Kidney (tissue), 14 donors: ENCODE data around the gene SLC22A4. TPM values are rescaled to one million over a fixed set of nuclear protein-coding genes. Genes with fewer than 3 reads are reported as not detected.

Source experiments
- DNase-seq, 5 donors: peaks; one replicate each; pipeline ENCODE4 v3.0.0-alpha.2; 2013 to 2020
- FAIRE-seq: peaks from 2 replicates; lab custom pipeline; 2012; peaks lifted over from hg19 to GRCh38; lab: Jason Lieb, UNC
- H3K27ac ChIP-seq, 2 donors: one replicate each; pipeline ENCODE4 v1.7.0; 2013; ENCODE audit warnings: low read depth in 2 of 2, low read length in 2 of 2, inconsistent platforms in 1 of 2
- H3K27me3 ChIP-seq: one replicate; pipeline ENCODE4 v1.7.1; 2013; ENCODE audit warnings: low read length, inconsistent platforms; ENCODE audit not compliant: control insufficient read depth, insufficient read depth
- H3K36me3 ChIP-seq, 3 donors: one replicate each; pipeline versions ENCODE4 v1.7.0 to v1.7.1; 2013; ENCODE audit warnings: low read length in 3 of 3, control low read depth in 1 of 3, inconsistent platforms in 1 of 3; ENCODE audit not compliant: insufficient read depth in 3 of 3, control insufficient read depth in 2 of 3
- H3K4me1 ChIP-seq, 3 donors: one replicate each; pipeline versions ENCODE4 v1.7.0 to v1.7.1; 2013; ENCODE audit warnings: low read length in 3 of 3, inconsistent platforms in 1 of 3, low read depth in 1 of 3; ENCODE audit not compliant: control insufficient read depth in 2 of 3, insufficient read depth in 2 of 3
- H3K4me3 ChIP-seq, 3 donors: one replicate each; pipeline versions ENCODE4 v1.7.0 to v1.8.1; 2013; ENCODE audit warnings: low read length in 3 of 3, control low read depth in 1 of 3, inconsistent platforms in 1 of 3
- H3K9ac ChIP-seq, 3 donors: one replicate each; pipeline versions ENCODE4 v1.7.0 to v1.7.1; 2013; ENCODE audit warnings: low read length in 3 of 3, control low read depth in 1 of 3, inconsistent platforms in 1 of 3
- H3K9me3 ChIP-seq, 3 donors: one replicate each; pipeline versions ENCODE4 v1.7.0 to v1.7.1; 2013; ENCODE audit warnings: low read length in 3 of 3, control low read depth in 1 of 3, inconsistent platforms in 1 of 3; ENCODE audit not compliant: control insufficient read depth in 2 of 3, insufficient read depth in 1 of 3
- CTCF ChIP-seq: IDR thresholded peaks from 3 replicates; pipeline ENCODE4 v1.5.1; 2012; ENCODE audit warnings: mild to moderate bottlenecking, moderate library complexity, borderline replicate concordance; ENCODE audit not compliant: insufficient read depth; ENCODE audit errors: extremely low read depth
- intact Hi-C: fragments of 100-400 bp; cut with DNase I; formaldehyde crosslinking; loops from one replicate; pipeline ENCODE4 v1.11.1; 2022
- polyA plus RNA-seq: library from polyadenylated mRNA; stranded (reverse); fragments of 350-450 nt; fragmentation: Illumina TruSeq; extraction: RNeasy Lipid Tissue Mini Kit (QIAGEN cat#74804); gene quantifications from one replicate; pipeline ENCODE4 v1.2.3, GENCODE V29; 2014; ENCODE audit warnings: low read depth, low replicate concordance; ENCODE audit not compliant: insufficient read depth
- total RNA-seq: library from RNA; stranded (reverse); fragmentation: NEBNext Ultra II Directional; extraction: Animal tissue kit (Norgen Biotek cat#: 25700); gene quantifications from one replicate; pipeline ENCODE4 v1.2.1, GENCODE V29; 2021
- donor health status: control.
- donor health status: control.
- donor health status: control.
- donor health status: control.
- donor health status: control.
- donor health status: DM: yes; HTN: yes; CAD: no.
- donor health status: Normal renal cell carcinoma (clear cell type).

The SLC22A4 gene
- total and polyA plus RNA-seq, 2 donors from 2014 or later = 2.4 to 7.6 TPM

GRCh38 chr5:132259069-132259851 is 34.9 kb upstream of the SLC22A4 start:
- H3K9me3 ChIP-seq = no peaks in the 10 kb centered on the region
- DNase-seq (peak; percentile 73 to 93 (median 84)), FAIRE-seq (no peak)
- no peaks in the 10 kb centered on the region for H3K27me3 ChIP-seq
- H3K4me3 ChIP-seq = peak overlapping the region in 1 of 3 donors; percentile 38
- peak overlapping the region in 1 of 3 donors; percentile 29 for H3K9ac ChIP-seq
- peak overlapping the region; percentile 71 to 80 for H3K27ac ChIP-seq
- intact Hi-C loops = no loop called here
- no peak for TF ChIP-seq CTCF
- peaks cover 0 to 10% (median 3%) of the 10 kb centered on the region in 3 donors for H3K36me3 ChIP-seq
- peaks cover 0 to 33% (median 21%) of the 10 kb centered on the region in 3 donors for H3K4me1 ChIP-seq

DNA sequence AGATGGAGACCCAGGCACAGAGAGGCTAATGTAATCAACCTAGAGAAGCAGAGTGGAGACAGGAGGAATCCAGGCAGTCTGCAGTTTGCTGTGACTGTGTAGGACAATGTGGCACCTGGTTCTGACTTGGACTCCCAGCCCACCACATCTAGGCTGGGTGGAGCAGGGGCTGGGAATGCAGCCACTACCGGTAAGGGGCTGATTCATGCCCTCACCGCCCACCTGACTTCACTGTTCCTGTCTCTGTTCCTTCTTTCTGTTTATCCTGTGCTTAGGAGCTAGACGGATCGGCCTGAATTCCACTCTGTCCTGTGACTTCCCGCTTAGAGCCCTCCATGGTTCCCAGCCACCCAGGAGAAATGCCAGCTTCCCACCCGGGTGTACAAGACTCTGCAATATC is 34.1 kb upstream of the SLC22A4 start:
- H3K36me3 ChIP-seq = peaks cover 0 to 10% (median 3%) of the 10 kb centered on the region in 3 donors
- peaks cover 0 to 27% (median 20%) of the 10 kb centered on the region in 3 donors for H3K4me1 ChIP-seq
- peak overlapping the region; percentile 26 to 80 for H3K27ac ChIP-seq
- H3K4me3 ChIP-seq = no peak overlapping the region
- no peak for TF ChIP-seq CTCF
- no peak for FAIRE-seq
- peak overlapping the region in 1 of 3 donors; percentile 23 for H3K9ac ChIP-seq
- intact Hi-C loops = no loop called here
- peak in 1 of 5 donors; percentile 78 for DNase-seq
- H3K27me3 ChIP-seq = no peaks in the 10 kb centered on the region
- H3K9me3 ChIP-seq = no peaks in the 10 kb centered on the region

DNA sequence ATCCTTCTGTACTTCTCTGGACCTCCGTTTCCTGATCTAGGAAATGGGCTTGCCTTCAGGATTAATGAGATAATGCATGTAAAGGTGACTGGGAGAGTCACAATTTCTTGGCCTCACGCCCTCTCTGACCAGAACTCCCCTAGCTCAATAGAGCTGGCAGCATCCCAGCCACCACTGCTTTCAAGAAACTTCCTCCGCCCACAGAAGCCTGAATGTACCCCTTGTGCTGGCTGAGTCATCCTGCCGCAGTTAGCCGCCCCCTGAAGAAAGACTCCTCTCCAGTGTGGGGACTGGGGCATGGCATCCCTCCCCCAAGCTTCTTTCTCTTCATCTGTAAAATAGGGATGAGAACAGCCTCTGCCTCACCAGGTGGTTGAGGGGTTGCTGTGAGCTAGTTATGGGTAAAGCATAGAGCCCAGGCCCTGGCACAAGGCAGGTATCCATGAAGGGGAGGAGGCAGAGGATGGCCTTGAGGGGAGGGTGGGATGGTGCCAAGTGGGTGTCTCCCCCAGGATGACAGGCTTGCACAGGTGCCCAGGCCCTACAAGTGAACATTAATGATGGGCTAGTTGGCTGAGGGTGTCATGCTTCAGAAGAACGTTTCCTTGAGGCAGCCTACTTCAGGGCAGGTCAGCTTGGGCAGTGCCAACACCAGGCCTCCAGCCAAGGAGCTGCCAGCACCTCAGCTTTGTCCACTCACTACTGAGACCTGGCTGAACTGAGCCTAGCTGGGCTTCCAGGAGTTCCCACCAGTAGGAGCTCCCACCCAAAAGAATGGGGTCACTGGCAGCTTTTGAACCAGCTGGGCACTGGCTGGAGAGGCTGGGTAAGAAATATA is 33.3 kb upstream of the SLC22A4 start:
- H3K36me3 ChIP-seq = peaks cover 0 to 10% (median 3%) of the 10 kb centered on the region in 3 donors
- H3K4me1 ChIP-seq = peaks cover 0 to 26% (median 25%) of the 10 kb centered on the region in 3 donors
- H3K27ac ChIP-seq = peak overlapping the region in 1 of 2 donors; percentile 3
- H3K9ac ChIP-seq = no peak overlapping the region
- no peak overlapping the region for H3K4me3 ChIP-seq
- DNase-seq (peak in 2 of 5 donors; percentile 39 to 93), FAIRE-seq (no peak)
- intact Hi-C loops = no loop called here
- H3K9me3 ChIP-seq = no peaks in the 10 kb centered on the region
- no peak for TF ChIP-seq CTCF
- no peaks in the 10 kb centered on the region for H3K27me3 ChIP-seq
